ENCODE results near the gene WARS2. TPM values are rescaled to one million over a fixed set of nuclear protein-coding genes. Genes with fewer than 3 reads are reported as not detected.

The WARS2 gene
- total and polyA plus RNA-seq, 2 experiments from 2014 or later = 6.2 to 19.3 TPM

- Histone ChIP-seq H3K4me2 (no peak overlapping the region), H4K20me1 (ENCODE audit: insufficient read depth, poor library complexity, severe bottlenecking) (no peaks in the 10 kb centered on the region), H3K9me3 (ENCODE audit: low read depth) (no peaks in the 10 kb centered on the region), H2AFZ (no peak overlapping the region), H3K27ac (no peak overlapping the region), H3K27me3 (peaks cover 99% of the 10 kb centered on the region), H3K79me2 (peaks cover 13% of the 10 kb centered on the region), H3K4me3 (no peak overlapping the region), H3K4me1 (ENCODE audit: insufficient read depth) (peaks cover 12% of the 10 kb centered on the region), H3K36me3 (replicated peaks; ENCODE audit: insufficient read depth, low read depth) (no peaks in the 10 kb centered on the region), H3K9me2 (replicated peaks; ENCODE audit: insufficient read depth) (no peaks in the 10 kb centered on the region)
- 64% methylated on average over 1 of the region's 1 CpG for WGBS (ENCODE audit: low lambda C conversion rate, missing lambda C conversion rate)
- DNase-seq (ENCODE audit: low spot score) = no peak
- no peak for TF ChIP-seq EZH2phosphoT487 (IDR thresholded peaks at IDR 0.05; ENCODE audit: low read depth, severe bottlenecking, unreplicated experiment)
- no peak for TF ChIP-seq CTCF (IDR thresholded peaks at IDR 0.05; ENCODE audit: poor library complexity)
- TF ChIP-seq EZH2 (IDR thresholded peaks at IDR 0.05; ENCODE audit: borderline replicate concordance) = no peak
These were observed 159.0 kb downstream of the WARS2 start for GRCh38 chr1:118981436-118981835.

Small RNA genes lying within 50 kb of the gene (small RNA-seq; reads per million reads assigned to genes)
- not detected for gene AL139420.2

Other genes with a start within 250 kb of the WARS2 start
- 3.8 and 5.1 TPM in 2 replicates for gene TBX15, start 152.3 kb downstream of the WARS2 start, total RNA-seq
- gene TBX15, start 152.3 kb downstream of the WARS2 start, polyA plus RNA-seq = 1.6 and 1.9 TPM in 2 replicates
- gene HAO2, start 228.1 kb upstream of the WARS2 start, total RNA-seq = 14.2 and 16.6 TPM in 2 replicates
- gene HAO2, start 228.1 kb upstream of the WARS2 start, polyA plus RNA-seq = 5.7 and 14.2 TPM in 2 replicates

Data from hepatocyte (in vitro differentiated cells).